HFFc6 (cell line): ENCODE data around the gene SERPINB10. TPM values are rescaled to one million over a fixed set of nuclear protein-coding genes. Genes with fewer than 3 reads are reported as not detected.

Experiments
- DNase-seq: peaks from one replicate; pipeline ENCODE4 v3.0.0-alpha.2; 2018
- H3K27ac Mint-ChIP-seq: 2 replicates; pipeline ENCODE4 v1.8.0; 2020; ENCODE audit warnings: mild to moderate bottlenecking, mixed read lengths
- H3K27me3 Mint-ChIP-seq: 2 replicates; pipeline ENCODE4 v1.8.0; 2021; ENCODE audit warnings: mild to moderate bottlenecking, moderate library complexity, mixed read lengths; ENCODE audit not compliant: insufficient read depth
- H3K36me3 Mint-ChIP-seq: 2 replicates; pipeline ENCODE4 v1.8.0; 2021; ENCODE audit warnings: low read depth, mixed read lengths
- H3K4me1 Mint-ChIP-seq: 2 replicates; pipeline ENCODE4 v1.8.0; 2020; ENCODE audit warnings: low read depth, mixed read lengths
- H3K4me3 Mint-ChIP-seq: 2 replicates; pipeline ENCODE4 v1.8.0; 2020; ENCODE audit warnings: mild to moderate bottlenecking, moderate library complexity, mixed read lengths
- H3K9me3 Mint-ChIP-seq: 2 replicates; pipeline ENCODE4 v1.8.0; 2020; ENCODE audit warnings: mild to moderate bottlenecking, mixed read lengths
- long read RNA-seq: library from polyadenylated mRNA; unstranded; transcript quantifications from one replicate; pipeline ENCODE4 v2.0.0, GENCODE V29; 2019
- total RNA-seq, 6 experiments: library from RNA; stranded (reverse); fragmentation: NEBNext Ultra II Directional; extraction: Animal tissue kit (Norgen Biotek cat#: 25700); gene quantifications; 2 replicates in 1 of 6; 3 replicates in 5 of 6; pipeline ENCODE4 v1.2.3, GENCODE V29; 2021
- TF ChIP-seq, protein P1 (sequence below): fragments of 200-600 bp; sonication (generic); IDR thresholded peaks from 2 replicates; pipeline ENCODE4 v1.5.0; 2021; ENCODE audit warnings: antibody characterized with exemption, mild to moderate bottlenecking

Gene SERPINB10
- 1 to 10 TPM; 1.3 to 5.0 (median 1.8) TPM for total RNA-seq
- long read RNA-seq, partial matches to known transcripts, result 0 of 6 reads
- long read RNA-seq, other reads (novel, unspliced or antisense), result 6 of 6 reads

GRCh38 chr18:63907664-63908063, at the start of gene SERPINB10:
SERPINB10 (plus strand) TSS chr18:63907958; CDS start chr18:63915511, 7,553 bp downstream.
- DNase-seq, result no peak
- H3K36me3 Mint-ChIP-seq, result no peaks in the 10 kb centered on the region; the same call in none of the 2 replicates
- H3K4me3 Mint-ChIP-seq, result no peak within 1 kb of the TSS
- peaks cover 21% of the 10 kb centered on the region for H3K27me3 Mint-ChIP-seq
- H3K27ac Mint-ChIP-seq, result no peak within 1 kb of the TSS
- TF ChIP-seq, protein P1, sequence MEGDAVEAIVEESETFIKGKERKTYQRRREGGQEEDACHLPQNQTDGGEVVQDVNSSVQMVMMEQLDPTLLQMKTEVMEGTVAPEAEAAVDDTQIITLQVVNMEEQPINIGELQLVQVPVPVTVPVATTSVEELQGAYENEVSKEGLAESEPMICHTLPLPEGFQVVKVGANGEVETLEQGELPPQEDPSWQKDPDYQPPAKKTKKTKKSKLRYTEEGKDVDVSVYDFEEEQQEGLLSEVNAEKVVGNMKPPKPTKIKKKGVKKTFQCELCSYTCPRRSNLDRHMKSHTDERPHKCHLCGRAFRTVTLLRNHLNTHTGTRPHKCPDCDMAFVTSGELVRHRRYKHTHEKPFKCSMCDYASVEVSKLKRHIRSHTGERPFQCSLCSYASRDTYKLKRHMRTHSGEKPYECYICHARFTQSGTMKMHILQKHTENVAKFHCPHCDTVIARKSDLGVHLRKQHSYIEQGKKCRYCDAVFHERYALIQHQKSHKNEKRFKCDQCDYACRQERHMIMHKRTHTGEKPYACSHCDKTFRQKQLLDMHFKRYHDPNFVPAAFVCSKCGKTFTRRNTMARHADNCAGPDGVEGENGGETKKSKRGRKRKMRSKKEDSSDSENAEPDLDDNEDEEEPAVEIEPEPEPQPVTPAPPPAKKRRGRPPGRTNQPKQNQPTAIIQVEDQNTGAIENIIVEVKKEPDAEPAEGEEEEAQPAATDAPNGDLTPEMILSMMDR, result no peak
- no peaks in the 10 kb centered on the region for H3K9me3 Mint-ChIP-seq
- no peaks in the 10 kb centered on the region for H3K4me1 Mint-ChIP-seq

GRCh38 chr18:63858456-63858855, 49.3 kb upstream of the SERPINB10 start:
- no peak overlapping the region for H3K4me3 Mint-ChIP-seq
- no peaks in the 10 kb centered on the region; the same call in 1 of the 2 replicates for H3K4me1 Mint-ChIP-seq
- TF ChIP-seq, protein P1, result no peak
- no peaks in the 10 kb centered on the region for H3K9me3 Mint-ChIP-seq
- no peak for DNase-seq
- no peak overlapping the region for H3K27ac Mint-ChIP-seq
- no peaks in the 10 kb centered on the region for H3K27me3 Mint-ChIP-seq
- no peaks in the 10 kb centered on the region; the same call in 1 of the 2 replicates for H3K36me3 Mint-ChIP-seq

- H3K9me3 Mint-ChIP-seq, result no peaks in the 10 kb centered on the region
- no peak overlapping the region for H3K4me3 Mint-ChIP-seq
- DNase-seq, result no peak
- H3K27me3 Mint-ChIP-seq, result no peaks in the 10 kb centered on the region
- TF ChIP-seq, protein P1, result no peak
- no peaks in the 10 kb centered on the region; the same call in 1 of the 2 replicates for H3K36me3 Mint-ChIP-seq
- no peak overlapping the region for H3K27ac Mint-ChIP-seq
- no peaks in the 10 kb centered on the region; the same call in 1 of the 2 replicates for H3K4me1 Mint-ChIP-seq
Observed at GRCh38 chr18:63859781-63860475, 47.8 kb upstream of the SERPINB10 start.

GRCh38 chr18:63860531-63860930, 47.2 kb upstream of the SERPINB10 start:
- H3K9me3 Mint-ChIP-seq, result no peaks in the 10 kb centered on the region
- no peaks in the 10 kb centered on the region for H3K36me3 Mint-ChIP-seq
- TF ChIP-seq, protein P1, result no peak
- H3K4me3 Mint-ChIP-seq, result no peak overlapping the region
- no peak for DNase-seq
- no peak overlapping the region for H3K27ac Mint-ChIP-seq
- no peaks in the 10 kb centered on the region; the same call in 1 of the 2 replicates for H3K4me1 Mint-ChIP-seq
- no peaks in the 10 kb centered on the region for H3K27me3 Mint-ChIP-seq

- H3K27ac Mint-ChIP-seq, result peak overlapping the region; percentile 97
- DNase-seq, result no peak
- H3K27me3 Mint-ChIP-seq, result no peaks in the 10 kb centered on the region; the same call in 1 of the 2 replicates
- H3K9me3 Mint-ChIP-seq, result no peaks in the 10 kb centered on the region
- TF ChIP-seq, protein P1, result no peak
- peak overlapping the region; percentile 52 for H3K4me3 Mint-ChIP-seq
- H3K4me1 Mint-ChIP-seq, result peaks cover 58% of the 10 kb centered on the region
- peaks cover 14% of the 10 kb centered on the region for H3K36me3 Mint-ChIP-seq
Observed at GRCh38 chr18:63867368-63868125, 40.2 kb upstream of the SERPINB10 start.
